Skeletal muscle tissue (tissue), 4 donors: ENCODE results near the gene TEX48. TPM values are rescaled to one million over a fixed set of nuclear protein-coding genes. Genes with fewer than 3 reads are reported as not detected.

ENCODE experiments used
- H3K27ac ChIP-seq: one replicate; pipeline ENCODE4 v1.7.0; 2013; ENCODE audit warnings: mild to moderate bottlenecking, low read depth, low read length, inconsistent platforms
- H3K27me3 ChIP-seq, 3 donors: one replicate each; pipeline ENCODE4 v1.7.0; 2013; ENCODE audit warnings: low read length in 3 of 3; ENCODE audit not compliant: control insufficient read depth in 3 of 3, insufficient read depth in 3 of 3
- H3K36me3 ChIP-seq, 3 donors: one replicate each; pipeline ENCODE4 v1.7.0; 2013; ENCODE audit warnings: low read length in 3 of 3; ENCODE audit not compliant: control insufficient read depth in 3 of 3, insufficient read depth in 3 of 3
- H3K4me1 ChIP-seq, 3 donors: one replicate each; pipeline ENCODE4 v1.7.0; 2013; ENCODE audit warnings: low read length in 3 of 3, mild to moderate bottlenecking in 3 of 3; ENCODE audit not compliant: control insufficient read depth in 3 of 3, insufficient read depth in 3 of 3
- H3K4me3 ChIP-seq, 3 donors: one replicate each; pipeline ENCODE4 v1.7.0; 2013; ENCODE audit warnings: low read length in 3 of 3
- H3K9ac ChIP-seq, 3 donors: one replicate each; pipeline ENCODE4 v1.7.0; 2013; ENCODE audit warnings: low read length in 3 of 3, mild to moderate bottlenecking in 3 of 3, moderate library complexity in 2 of 3, low read depth in 1 of 3
- H3K9me3 ChIP-seq, 3 donors: one replicate each; pipeline ENCODE4 v1.7.0; 2013; ENCODE audit warnings: low read length in 3 of 3; ENCODE audit not compliant: control insufficient read depth in 3 of 3
- total RNA-seq: library from RNA; depleted of rRNA; stranded (reverse); fragments of >200 nt; gene quantifications from one replicate; pipeline ENCODE4 v1.2.3, GENCODE V29; 2014
- donor health status: Osteomylitis.

Gene TEX48
- total RNA-seq, 1 donor from 2014 or later = not detected

DNA sequence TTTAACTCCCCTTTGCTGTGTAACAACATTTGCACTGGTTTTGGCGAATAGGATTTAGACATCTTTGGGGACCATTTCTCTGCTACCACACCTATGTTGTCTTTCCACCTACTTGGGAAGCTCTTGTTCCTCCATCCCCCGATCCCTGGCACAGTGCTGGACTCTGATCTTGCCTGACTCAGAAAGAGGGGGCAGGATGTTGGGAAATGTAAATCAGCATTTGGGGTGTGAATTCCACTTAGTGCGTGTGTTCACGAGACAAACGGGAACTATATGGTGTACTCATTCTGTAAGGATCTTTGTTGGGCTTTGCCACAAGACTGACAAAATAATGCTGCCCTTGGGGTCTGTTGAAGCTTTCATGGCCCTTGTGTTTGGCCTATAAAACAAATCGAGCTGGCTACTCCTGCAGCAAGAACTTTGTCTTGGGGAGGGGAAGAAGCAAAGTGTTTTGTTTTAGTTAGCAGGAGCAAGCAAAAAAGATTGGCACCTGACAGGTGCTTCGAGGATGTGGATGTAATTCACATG lies 52.4 kb downstream of the TEX48 start:
- Histone ChIP-seq H3K27me3 (no peaks in the 10 kb centered on the region), H3K4me1 (no peaks in the 10 kb centered on the region), H3K4me3 (no peak overlapping the region), H3K9ac (no peak overlapping the region), H3K27ac (no peak overlapping the region), H3K9me3 (no peaks in the 10 kb centered on the region), H3K36me3 (peaks cover 48 to 53% (median 51%) of the 10 kb centered on the region in 3 donors)

GRCh38 chr9:114627553-114627952 lies 54.4 kb downstream of the TEX48 start:
- H3K36me3 ChIP-seq = peaks cover 35 to 43% (median 42%) of the 10 kb centered on the region in 3 donors
- no peaks in the 10 kb centered on the region for H3K4me1 ChIP-seq
- no peaks in the 10 kb centered on the region for H3K27me3 ChIP-seq
- no peaks in the 10 kb centered on the region for H3K9me3 ChIP-seq
- H3K27ac ChIP-seq = no peak overlapping the region
- no peak overlapping the region for H3K9ac ChIP-seq
- no peak overlapping the region for H3K4me3 ChIP-seq

DNA sequence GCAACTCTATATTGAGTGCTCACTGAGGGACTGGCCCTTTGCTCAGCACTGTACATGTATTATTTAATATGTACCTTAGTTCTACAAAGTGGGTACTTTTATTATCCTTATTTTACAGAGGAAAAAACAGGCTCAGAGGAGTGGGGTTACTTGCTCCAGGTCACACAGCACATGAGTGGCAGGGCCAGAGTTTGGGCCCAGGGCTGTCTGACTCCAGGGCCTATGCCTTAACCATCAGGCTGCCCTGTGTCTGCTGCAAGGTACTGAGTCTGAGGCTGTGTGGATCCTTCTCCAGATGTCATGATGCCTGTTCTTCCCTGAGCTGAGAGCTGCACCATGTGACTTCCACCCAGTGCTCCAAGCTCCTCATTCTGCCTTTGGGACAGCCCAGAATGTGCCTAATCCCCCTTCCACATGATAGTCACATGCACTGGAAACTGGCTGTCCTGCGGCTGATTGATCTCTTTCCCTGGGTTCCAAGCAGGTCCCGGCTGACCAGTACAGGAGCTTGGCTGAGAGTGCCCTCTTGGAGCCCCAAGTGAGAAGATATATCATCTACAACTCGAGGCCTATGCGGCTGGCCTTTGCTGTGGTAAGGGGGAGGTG lies 55.5 kb downstream of the TEX48 start:
- peaks cover 33 to 40% (median 39%) of the 10 kb centered on the region in 3 donors for H3K36me3 ChIP-seq
- no peaks in the 10 kb centered on the region for H3K27me3 ChIP-seq
- no peaks in the 10 kb centered on the region for H3K9me3 ChIP-seq
- no peaks in the 10 kb centered on the region for H3K4me1 ChIP-seq
- no peak overlapping the region for H3K4me3 ChIP-seq
- no peak overlapping the region for H3K9ac ChIP-seq
- no peak overlapping the region for H3K27ac ChIP-seq

DNA sequence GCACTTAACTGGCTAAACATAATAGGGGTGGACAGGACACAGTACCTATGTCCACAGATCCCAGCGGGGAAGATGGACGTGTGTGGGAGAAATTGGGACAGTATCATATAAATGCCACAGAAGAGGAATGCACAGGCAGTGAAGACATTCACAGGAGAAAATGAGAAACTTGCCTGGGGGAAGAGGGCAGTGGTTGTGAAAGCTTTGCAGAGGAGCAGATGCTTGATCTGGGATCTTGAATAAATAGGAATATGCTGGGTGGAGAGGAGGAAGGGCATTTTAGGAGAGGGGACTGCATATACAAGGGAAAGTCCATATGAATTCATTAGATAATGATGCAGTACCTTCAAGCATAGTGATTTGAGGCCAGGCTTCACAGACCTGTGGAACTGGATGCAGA lies 57.3 kb downstream of the TEX48 start:
- Histone ChIP-seq H3K9me3 (no peaks in the 10 kb centered on the region), H3K27me3 (no peaks in the 10 kb centered on the region), H3K4me1 (no peaks in the 10 kb centered on the region), H3K9ac (no peak overlapping the region), H3K27ac (no peak overlapping the region), H3K36me3 (peaks cover 26 to 28% (median 28%) of the 10 kb centered on the region in 3 donors), H3K4me3 (no peak overlapping the region)

GRCh38 chr9:114621975-114622609 lies 59.9 kb downstream of the TEX48 start:
- no peaks in the 10 kb centered on the region for H3K4me1 ChIP-seq
- H3K27ac ChIP-seq = no peak overlapping the region
- H3K27me3 ChIP-seq = no peaks in the 10 kb centered on the region
- no peak overlapping the region for H3K9ac ChIP-seq
- peaks cover 9 to 14% (median 10%) of the 10 kb centered on the region in 3 donors for H3K36me3 ChIP-seq
- H3K9me3 ChIP-seq = no peaks in the 10 kb centered on the region
- H3K4me3 ChIP-seq = no peak overlapping the region

DNA sequence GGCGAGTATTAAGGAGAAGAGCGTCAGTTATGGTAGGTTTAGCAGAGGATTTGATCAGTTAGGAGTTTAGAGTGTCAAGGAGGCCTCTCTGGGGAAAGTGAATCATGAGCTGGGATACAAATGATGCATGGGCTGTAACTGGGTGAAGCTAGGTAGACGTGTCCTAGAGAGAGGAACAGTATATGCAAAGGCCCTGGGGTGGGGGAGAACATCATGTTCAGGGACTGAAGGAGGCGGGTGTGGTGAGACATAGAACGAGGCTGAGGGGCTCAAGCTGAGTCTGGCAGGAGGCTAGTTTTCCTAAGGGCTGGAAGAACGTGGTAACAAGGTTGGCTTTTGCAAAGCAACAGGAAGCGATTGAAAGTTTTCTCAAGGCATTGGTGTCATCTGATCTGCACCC lies 60.4 kb downstream of the TEX48 start:
- Histone ChIP-seq H3K9ac (no peak overlapping the region), H3K9me3 (no peaks in the 10 kb centered on the region), H3K27me3 (no peaks in the 10 kb centered on the region), H3K4me1 (no peaks in the 10 kb centered on the region), H3K4me3 (no peak overlapping the region), H3K27ac (no peak overlapping the region), H3K36me3 (peaks cover 6 to 9% (median 9%) of the 10 kb centered on the region in 3 donors)

DNA sequence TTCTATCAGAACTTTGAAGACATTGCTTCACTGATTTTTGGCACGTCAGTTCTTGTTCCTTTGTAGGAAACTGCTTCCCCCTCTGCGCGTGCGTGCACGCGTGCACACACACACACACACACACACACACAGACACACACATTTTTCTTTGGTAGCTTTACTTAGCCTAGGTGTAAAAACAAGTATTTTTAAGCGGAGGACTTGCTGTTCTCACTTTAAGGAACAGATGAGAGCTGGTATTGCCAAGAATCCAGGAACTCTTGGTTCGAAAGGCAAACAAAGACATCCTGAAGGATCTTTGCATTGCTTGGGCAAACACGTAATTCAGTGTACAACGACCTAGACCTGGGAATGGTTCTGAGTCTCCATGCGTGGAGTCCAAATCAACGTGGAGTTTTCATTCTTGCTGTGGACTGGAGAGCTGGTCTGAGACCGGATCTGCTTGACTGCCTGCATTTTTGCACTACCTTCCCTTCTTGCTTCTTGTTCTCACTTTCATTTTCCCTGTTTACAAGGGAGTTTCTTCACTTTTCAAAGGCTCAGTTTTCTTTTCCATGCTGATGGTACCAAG lies 62.7 kb downstream of the TEX48 start:
- Histone ChIP-seq H3K4me1 (no peaks in the 10 kb centered on the region), H3K4me3 (peak overlapping the region in 1 of 3 donors; percentile 40), H3K36me3 (peaks cover 5 to 8% (median 7%) of the 10 kb centered on the region in 3 donors), H3K27me3 (no peaks in the 10 kb centered on the region), H3K9ac (no peak overlapping the region), H3K27ac (no peak overlapping the region), H3K9me3 (no peaks in the 10 kb centered on the region)

- Histone ChIP-seq H3K4me1 (peaks cover 7 to 11% (median 9%) of the 10 kb centered on the region in 3 donors), H3K4me3 (no peak overlapping the region), H3K9ac (peak overlapping the region in 1 of 3 donors; percentile 20), H3K36me3 (peaks cover 2 to 6% (median 2%) of the 10 kb centered on the region in 3 donors), H3K27ac (no peak overlapping the region), H3K9me3 (no peaks in the 10 kb centered on the region), H3K27me3 (no peaks in the 10 kb centered on the region)
These were observed 65.1 kb downstream of the TEX48 start for GRCh38 chr9:114616684-114617520.
